K562 (cell line): ENCODE results near the gene EFCAB9. TPM values are rescaled to one million over a fixed set of nuclear protein-coding genes. Genes with fewer than 3 reads are reported as not detected.

Source experiments
- BACH1 ChIP-seq: fragments of 200-800 bp; sonication (Bioruptor generic); IDR thresholded peaks from 2 replicates; pipeline ENCODE4 v1.6.1; 2016; ENCODE audit warnings: missing genetic modification characterization, missing compliant biosample characterization
- BMI1 ChIP-seq: fragments of 150-350 bp; IDR thresholded peaks from 2 replicates; pipeline ENCODE4 v1.6.1; 2014; ENCODE audit warnings: low read length
- CHD1 ChIP-seq: fragments of 200-600 bp; sonication (generic); IDR thresholded peaks from one replicate; pipeline ENCODE4 v1.6.1; 2012; ENCODE audit warnings: mild to moderate bottlenecking, moderate library complexity, low read length, inconsistent platforms
- CREM ChIP-seq: IDR thresholded peaks from 2 replicates; pipeline ENCODE4 v1.6.1; 2014; ENCODE audit warnings: antibody characterized with exemption, low read depth
- HDAC1 ChIP-seq, 2 experiments: fragments of 450-650 bp; IDR thresholded peaks; 2 replicates each; pipeline ENCODE4 v1.6.1; 2016 to 2017; ENCODE audit warnings: inconsistent platforms in 1 of 2, mild to moderate bottlenecking in 1 of 2, moderate library complexity in 1 of 2
- HNRNPL ChIP-seq: fragments of 200-400 bp; formaldehyde crosslinking; IDR thresholded peaks from 2 replicates; pipeline ENCODE4 v1.6.1; 2017; ENCODE audit warnings: low read depth, mild to moderate bottlenecking, low read length
- KLF16 ChIP-seq: IDR thresholded peaks from 2 replicates; pipeline ENCODE4 v1.6.1; 2016; ENCODE audit warnings: antibody characterized with exemption
- PHF8 ChIP-seq: fragments of 200-600 bp; sonication (generic); IDR thresholded peaks from 2 replicates; pipeline ENCODE4 v1.6.1; 2012; ENCODE audit warnings: mixed run types, mild to moderate bottlenecking, inconsistent platforms, low read length, moderate library complexity, borderline replicate concordance
- POLR2AphosphoS5 ChIP-seq: IDR thresholded peaks from 2 replicates; pipeline ENCODE4 v1.6.1; 2011; ENCODE audit warnings: mild to moderate bottlenecking, low read depth, low read length, moderate library complexity; ENCODE audit not compliant: control insufficient read depth, insufficient read depth
- SMAD3 ChIP-seq: fragments of 450-650 bp; formaldehyde crosslinking; conservative IDR thresholded peaks from 2 replicates; pipeline ENCODE4 v1.4.0; 2020; ENCODE audit warnings: mild to moderate bottlenecking
- TAF15 ChIP-seq: fragments of 200-400 bp; formaldehyde crosslinking; IDR thresholded peaks from 2 replicates; pipeline ENCODE4 v1.6.1; 2017; ENCODE audit warnings: mild to moderate bottlenecking, low read depth, low read length, moderate library complexity
- U2AF1 ChIP-seq: fragments of 200-400 bp; formaldehyde crosslinking; optimal IDR thresholded peaks from 2 replicates; pipeline ENCODE3; 2017; ENCODE audit warnings: mild to moderate bottlenecking, low read depth, low read length, moderate library complexity
- XRCC5 ChIP-seq: fragments of 200-400 bp; formaldehyde crosslinking; IDR thresholded peaks from 2 replicates; pipeline ENCODE4 v1.6.1; 2017; ENCODE audit warnings: low read depth, mild to moderate bottlenecking, low read length
- ZNF146 ChIP-seq: IDR thresholded peaks from one replicate; pipeline ENCODE4 v1.6.1; 2018; ENCODE audit warnings: missing compliant biosample characterization; ENCODE audit not compliant: unreplicated experiment
- ZNF239 ChIP-seq: fragments of 250-450 bp; sonication (Bioruptor Pico); IDR thresholded peaks from 2 replicates; pipeline ENCODE4 v1.4.0; 2020; ENCODE audit warnings: mild to moderate bottlenecking
- polyA plus RNA-seq, 8 experiments: library from polyadenylated mRNA; depleted of rRNA in 4 of 8; stranded (reverse) in 5 of 8; unstranded in 3 of 8; fragments of >200 nt; fragmentation: Nextera tagmentation in 2 of 8; fragmentation: Illumina TruSeq in 1 of 8; extraction: Ambion mirVana in 2 of 8; extraction: Trizol in 1 of 8; gene quantifications; 2 replicates each; pipeline versions ENCODE4 v1.2.1 to v1.2.3, GENCODE V29; 2011 to 2014; ENCODE audit warnings: inconsistent platforms in 1 of 8, missing spikeins in 1 of 8
- total RNA-seq, 7 experiments: library from RNA; depleted of rRNA in 6 of 7; stranded (reverse); fragments of >200 nt in 6 of 7; fragmentation: Illumina TruSeq in 2 of 7; extraction: Trizol in 2 of 7; gene quantifications; 2 replicates each; pipeline versions ENCODE4 v1.2.1 to v1.2.3, GENCODE V29; 2011 to 2021; ENCODE audit warnings: low replicate concordance in 1 of 7
- TF ChIP-seq, protein P1 (sequence below): fragments of 250-450 bp; sonication (Bioruptor Pico); IDR thresholded peaks from 2 replicates; pipeline ENCODE4 v1.4.0; 2020; ENCODE audit warnings: mild to moderate bottlenecking, moderate library complexity
- TF ChIP-seq, protein P2 (sequence below): sonication (generic); formaldehyde crosslinking; IDR thresholded peaks from 2 replicates; pipeline ENCODE4 v1.8.1; 2022; ENCODE audit warnings: missing genetic modification reagents
- TF ChIP-seq, protein P3 (sequence below), 2 experiments: fragments of 450-650 bp; conservative IDR thresholded peaks; 2 replicates each; pipeline ENCODE4 v1.6.1; 2017; ENCODE audit warnings: mild to moderate bottlenecking in 2 of 2, moderate library complexity in 2 of 2
- TF ChIP-seq, protein P4 (sequence below): fragments of 250-450 bp; sonication (Bioruptor Pico); IDR thresholded peaks from 2 replicates; pipeline ENCODE4 v1.4.0; 2020; ENCODE audit warnings: mild to moderate bottlenecking, moderate library complexity
- TF ChIP-seq, protein P5 (sequence below): fragments of 450-650 bp; formaldehyde crosslinking; IDR thresholded peaks from 2 replicates; pipeline ENCODE4 v1.4.0; 2020; ENCODE audit warnings: mild to moderate bottlenecking, moderate library complexity

EFCAB9 gene
- total and polyA plus RNA-seq, 9 of the 15 experiments (the other 6 are each of a cell fraction or from before 2014, with no cell fraction given) = not detected

DNA sequence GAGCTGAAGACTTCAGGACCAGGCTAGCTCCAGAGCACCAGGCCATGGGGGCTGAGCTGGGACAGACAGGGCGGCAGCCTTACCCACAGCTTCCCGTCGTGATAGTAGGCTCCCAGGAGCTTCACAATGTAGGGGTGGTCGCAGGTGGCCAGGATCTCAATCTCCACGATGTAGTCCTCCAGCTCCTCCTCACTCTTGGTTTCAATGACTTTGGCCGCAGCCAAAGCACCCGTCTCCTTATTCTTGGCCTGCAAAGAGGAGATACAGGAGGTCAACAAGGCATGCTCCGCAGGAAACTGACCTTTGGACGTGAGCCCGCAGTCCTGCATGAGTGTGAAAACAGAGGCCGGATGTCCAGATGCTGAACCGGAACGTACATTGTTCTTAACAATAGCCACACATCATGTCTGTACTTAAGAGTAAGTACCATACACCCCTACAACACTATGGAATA, 37.4 kb upstream of the EFCAB9 start (continued):
- TF ChIP-seq, protein P1, sequence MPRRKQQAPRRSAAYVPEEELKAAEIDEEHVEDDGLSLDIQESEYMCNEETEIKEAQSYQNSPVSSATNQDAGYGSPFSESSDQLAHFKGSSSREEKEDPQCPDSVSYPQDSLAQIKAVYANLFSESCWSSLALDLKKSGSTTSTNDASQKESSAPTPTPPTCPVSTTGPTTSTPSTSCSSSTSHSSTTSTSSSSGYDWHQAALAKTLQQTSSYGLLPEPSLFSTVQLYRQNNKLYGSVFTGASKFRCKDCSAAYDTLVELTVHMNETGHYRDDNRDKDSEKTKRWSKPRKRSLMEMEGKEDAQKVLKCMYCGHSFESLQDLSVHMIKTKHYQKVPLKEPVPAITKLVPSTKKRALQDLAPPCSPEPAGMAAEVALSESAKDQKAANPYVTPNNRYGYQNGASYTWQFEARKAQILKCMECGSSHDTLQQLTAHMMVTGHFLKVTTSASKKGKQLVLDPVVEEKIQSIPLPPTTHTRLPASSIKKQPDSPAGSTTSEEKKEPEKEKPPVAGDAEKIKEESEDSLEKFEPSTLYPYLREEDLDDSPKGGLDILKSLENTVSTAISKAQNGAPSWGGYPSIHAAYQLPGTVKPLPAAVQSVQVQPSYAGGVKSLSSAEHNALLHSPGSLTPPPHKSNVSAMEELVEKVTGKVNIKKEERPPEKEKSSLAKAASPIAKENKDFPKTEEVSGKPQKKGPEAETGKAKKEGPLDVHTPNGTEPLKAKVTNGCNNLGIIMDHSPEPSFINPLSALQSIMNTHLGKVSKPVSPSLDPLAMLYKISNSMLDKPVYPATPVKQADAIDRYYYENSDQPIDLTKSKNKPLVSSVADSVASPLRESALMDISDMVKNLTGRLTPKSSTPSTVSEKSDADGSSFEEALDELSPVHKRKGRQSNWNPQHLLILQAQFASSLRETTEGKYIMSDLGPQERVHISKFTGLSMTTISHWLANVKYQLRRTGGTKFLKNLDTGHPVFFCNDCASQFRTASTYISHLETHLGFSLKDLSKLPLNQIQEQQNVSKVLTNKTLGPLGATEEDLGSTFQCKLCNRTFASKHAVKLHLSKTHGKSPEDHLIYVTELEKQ (CRISPR knock-in tag) = no peak
- 0 out of 2 replicates have a peak, but pooled peaks have one; percentile 25 for TF ChIP-seq CREM
- TF ChIP-seq PHF8 = no peak
- TF ChIP-seq KLF16 = no peak
- TF ChIP-seq HNRNPL = no peak
- no peak for TF ChIP-seq XRCC5
- TF ChIP-seq, protein P2, sequence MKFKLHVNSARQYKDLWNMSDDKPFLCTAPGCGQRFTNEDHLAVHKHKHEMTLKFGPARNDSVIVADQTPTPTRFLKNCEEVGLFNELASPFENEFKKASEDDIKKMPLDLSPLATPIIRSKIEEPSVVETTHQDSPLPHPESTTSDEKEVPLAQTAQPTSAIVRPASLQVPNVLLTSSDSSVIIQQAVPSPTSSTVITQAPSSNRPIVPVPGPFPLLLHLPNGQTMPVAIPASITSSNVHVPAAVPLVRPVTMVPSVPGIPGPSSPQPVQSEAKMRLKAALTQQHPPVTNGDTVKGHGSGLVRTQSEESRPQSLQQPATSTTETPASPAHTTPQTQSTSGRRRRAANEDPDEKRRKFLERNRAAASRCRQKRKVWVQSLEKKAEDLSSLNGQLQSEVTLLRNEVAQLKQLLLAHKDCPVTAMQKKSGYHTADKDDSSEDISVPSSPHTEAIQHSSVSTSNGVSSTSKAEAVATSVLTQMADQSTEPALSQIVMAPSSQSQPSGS (CRISPR knock-in tag) = no peak
- TF ChIP-seq HDAC1 (IDR thresholded peaks at IDR 0.05) = 0 out of 4 replicates have a peak, but pooled peaks of 1 of the 2 experiments have one; percentile 46
- TF ChIP-seq BACH1 (tag) = no peak
- no peak for TF ChIP-seq CHD1
- TF ChIP-seq U2AF1 = no peak
- TF ChIP-seq, protein P3, sequence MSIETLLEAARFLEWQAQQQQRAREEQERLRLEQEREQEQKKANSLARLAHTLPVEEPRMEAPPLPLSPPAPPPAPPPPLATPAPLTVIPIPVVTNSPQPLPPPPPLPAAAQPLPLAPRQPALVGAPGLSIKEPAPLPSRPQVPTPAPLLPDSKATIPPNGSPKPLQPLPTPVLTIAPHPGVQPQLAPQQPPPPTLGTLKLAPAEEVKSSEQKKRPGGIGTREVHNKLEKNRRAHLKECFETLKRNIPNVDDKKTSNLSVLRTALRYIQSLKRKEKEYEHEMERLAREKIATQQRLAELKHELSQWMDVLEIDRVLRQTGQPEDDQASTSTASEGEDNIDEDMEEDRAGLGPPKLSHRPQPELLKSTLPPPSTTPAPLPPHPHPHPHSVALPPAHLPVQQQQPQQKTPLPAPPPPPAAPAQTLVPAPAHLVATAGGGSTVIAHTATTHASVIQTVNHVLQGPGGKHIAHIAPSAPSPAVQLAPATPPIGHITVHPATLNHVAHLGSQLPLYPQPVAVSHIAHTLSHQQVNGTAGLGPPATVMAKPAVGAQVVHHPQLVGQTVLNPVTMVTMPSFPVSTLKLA (conservative IDR thresholded peaks at IDR 0.05) = no peak
- no peak for TF ChIP-seq ZNF146 (CRISPR knock-in tag)
- TF ChIP-seq ZNF239 (CRISPR knock-in tag) = no peak
- TF ChIP-seq, protein P4, sequence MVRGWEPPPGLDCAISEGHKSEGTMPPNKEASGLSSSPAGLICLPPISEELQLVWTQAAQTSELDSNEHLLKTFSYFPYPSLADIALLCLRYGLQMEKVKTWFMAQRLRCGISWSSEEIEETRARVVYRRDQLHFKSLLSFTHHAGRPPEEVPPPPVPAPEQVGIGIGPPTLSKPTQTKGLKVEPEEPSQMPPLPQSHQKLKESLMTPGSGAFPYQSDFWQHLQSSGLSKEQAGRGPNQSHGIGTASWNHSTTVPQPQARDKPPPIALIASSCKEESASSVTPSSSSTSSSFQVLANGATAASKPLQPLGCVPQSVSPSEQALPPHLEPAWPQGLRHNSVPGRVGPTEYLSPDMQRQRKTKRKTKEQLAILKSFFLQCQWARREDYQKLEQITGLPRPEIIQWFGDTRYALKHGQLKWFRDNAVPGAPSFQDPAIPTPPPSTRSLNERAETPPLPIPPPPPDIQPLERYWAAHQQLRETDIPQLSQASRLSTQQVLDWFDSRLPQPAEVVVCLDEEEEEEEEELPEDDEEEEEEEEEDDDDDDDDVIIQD = no peak
- TF ChIP-seq POLR2AphosphoS5 = peak; percentile 60; the same call in 1 of the 2 replicates
- TF ChIP-seq, protein P5, sequence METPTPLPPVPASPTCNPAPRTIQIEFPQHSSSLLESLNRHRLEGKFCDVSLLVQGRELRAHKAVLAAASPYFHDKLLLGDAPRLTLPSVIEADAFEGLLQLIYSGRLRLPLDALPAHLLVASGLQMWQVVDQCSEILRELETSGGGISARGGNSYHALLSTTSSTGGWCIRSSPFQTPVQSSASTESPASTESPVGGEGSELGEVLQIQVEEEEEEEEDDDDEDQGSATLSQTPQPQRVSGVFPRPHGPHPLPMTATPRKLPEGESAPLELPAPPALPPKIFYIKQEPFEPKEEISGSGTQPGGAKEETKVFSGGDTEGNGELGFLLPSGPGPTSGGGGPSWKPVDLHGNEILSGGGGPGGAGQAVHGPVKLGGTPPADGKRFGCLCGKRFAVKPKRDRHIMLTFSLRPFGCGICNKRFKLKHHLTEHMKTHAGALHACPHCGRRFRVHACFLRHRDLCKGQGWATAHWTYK (CRISPR knock-in tag) = no peak
- TF ChIP-seq TAF15 = no peak
- TF ChIP-seq BMI1 = no peak
- TF ChIP-seq SMAD3 (CRISPR knock-in tag) = no peak
